Panc1 (cell line): ENCODE measurements around the gene MAD1L1.

ENCODE experiments used
- CTCF ChIP-seq: fragments of 450-650 bp; IDR thresholded peaks from 2 replicates; pipeline ENCODE4 v1.5.1; 2017; ENCODE audit warnings: mild to moderate bottlenecking
- TF ChIP-seq, protein P1 (sequence below), 2 experiments: IDR thresholded peaks; 2 replicates each; pipeline ENCODE4 v1.6.1; 2011 to 2012; ENCODE audit warnings: low read depth in 2 of 2, control low read depth in 1 of 2, low read length in 1 of 2, mild to moderate bottlenecking in 1 of 2, moderate library complexity in 1 of 2; ENCODE audit not compliant: insufficient read depth in 1 of 2

GRCh38 chr7:1897861-1898627 is 334.7 kb downstream of the MAD1L1 start:
- TF ChIP-seq CTCF, result no peak
- TF ChIP-seq, protein P1, sequence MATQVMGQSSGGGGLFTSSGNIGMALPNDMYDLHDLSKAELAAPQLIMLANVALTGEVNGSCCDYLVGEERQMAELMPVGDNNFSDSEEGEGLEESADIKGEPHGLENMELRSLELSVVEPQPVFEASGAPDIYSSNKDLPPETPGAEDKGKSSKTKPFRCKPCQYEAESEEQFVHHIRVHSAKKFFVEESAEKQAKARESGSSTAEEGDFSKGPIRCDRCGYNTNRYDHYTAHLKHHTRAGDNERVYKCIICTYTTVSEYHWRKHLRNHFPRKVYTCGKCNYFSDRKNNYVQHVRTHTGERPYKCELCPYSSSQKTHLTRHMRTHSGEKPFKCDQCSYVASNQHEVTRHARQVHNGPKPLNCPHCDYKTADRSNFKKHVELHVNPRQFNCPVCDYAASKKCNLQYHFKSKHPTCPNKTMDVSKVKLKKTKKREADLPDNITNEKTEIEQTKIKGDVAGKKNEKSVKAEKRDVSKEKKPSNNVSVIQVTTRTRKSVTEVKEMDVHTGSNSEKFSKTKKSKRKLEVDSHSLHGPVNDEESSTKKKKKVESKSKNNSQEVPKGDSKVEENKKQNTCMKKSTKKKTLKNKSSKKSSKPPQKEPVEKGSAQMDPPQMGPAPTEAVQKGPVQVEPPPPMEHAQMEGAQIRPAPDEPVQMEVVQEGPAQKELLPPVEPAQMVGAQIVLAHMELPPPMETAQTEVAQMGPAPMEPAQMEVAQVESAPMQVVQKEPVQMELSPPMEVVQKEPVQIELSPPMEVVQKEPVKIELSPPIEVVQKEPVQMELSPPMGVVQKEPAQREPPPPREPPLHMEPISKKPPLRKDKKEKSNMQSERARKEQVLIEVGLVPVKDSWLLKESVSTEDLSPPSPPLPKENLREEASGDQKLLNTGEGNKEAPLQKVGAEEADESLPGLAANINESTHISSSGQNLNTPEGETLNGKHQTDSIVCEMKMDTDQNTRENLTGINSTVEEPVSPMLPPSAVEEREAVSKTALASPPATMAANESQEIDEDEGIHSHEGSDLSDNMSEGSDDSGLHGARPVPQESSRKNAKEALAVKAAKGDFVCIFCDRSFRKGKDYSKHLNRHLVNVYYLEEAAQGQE (IDR thresholded peaks at IDR 0.05; ENCODE audit: insufficient read depth in 1 of 2, low read depth in 2 of 2, low read length in 1 of 2), result no peak
